HepG2 (cell line): ENCODE results near the gene SYCP2L. TPM values are rescaled to one million over a fixed set of nuclear protein-coding genes. Genes with fewer than 3 reads are reported as not detected.

Experiments used
- ARID4A ChIP-seq: sonication (generic); formaldehyde crosslinking; IDR thresholded peaks from 2 replicates; pipeline ENCODE4 v1.5.0; 2020; ENCODE audit warnings: mild to moderate bottlenecking, missing genetic modification reagents, borderline replicate concordance
- ATF2 ChIP-seq: sonication (generic); formaldehyde crosslinking; IDR thresholded peaks from 2 replicates; pipeline ENCODE4 v1.4.0; 2020; ENCODE audit warnings: missing genetic modification reagents
- ATM ChIP-seq: fragments of 450-650 bp; IDR thresholded peaks from 2 replicates; pipeline ENCODE4 v1.7.1; 2017; ENCODE audit warnings: mild to moderate bottlenecking, borderline replicate concordance
- ATRX ChIP-seq: sonication (generic); formaldehyde crosslinking; IDR thresholded peaks from 2 replicates; pipeline ENCODE4 v1.4.0; 2020; ENCODE audit warnings: missing genetic modification reagents, borderline replicate concordance
- DMAP1 ChIP-seq: IDR thresholded peaks from 2 replicates; pipeline ENCODE4 v1.6.1; 2016
- DPF2 ChIP-seq: sonication (generic); formaldehyde crosslinking; IDR thresholded peaks from 2 replicates; pipeline ENCODE4 v1.4.0; 2020; ENCODE audit warnings: mild to moderate bottlenecking, low read depth, missing genetic modification reagents, borderline replicate concordance
- EHMT2 ChIP-seq: fragments of 200-600 bp; sonication (generic); IDR thresholded peaks from 2 replicates; pipeline ENCODE4 v1.7.0; 2017; ENCODE audit warnings: antibody characterized with exemption, low read depth, low read length, borderline replicate concordance
- NCOR1 ChIP-seq: fragments of 200-600 bp; sonication (generic); IDR thresholded peaks from 2 replicates; pipeline ENCODE4 v1.7.0; 2017; ENCODE audit warnings: antibody characterized with exemption, low read length, borderline replicate concordance
- NFATC3 ChIP-seq: sonication (generic); formaldehyde crosslinking; IDR thresholded peaks from 2 replicates; pipeline ENCODE4 v1.5.1; 2020; ENCODE audit warnings: mild to moderate bottlenecking, missing genetic modification reagents
- POLR2AphosphoS5 ChIP-seq: IDR thresholded peaks from 2 replicates; pipeline ENCODE4 v1.6.1; 2012; ENCODE audit warnings: low read depth, low read length
- SKIL ChIP-seq: sonication (generic); formaldehyde crosslinking; IDR thresholded peaks from 2 replicates; pipeline ENCODE4 v1.8.0; 2022; ENCODE audit warnings: missing genetic modification reagents, mild to moderate bottlenecking, moderate library complexity, borderline replicate concordance
- TIGD3 ChIP-seq: sonication (generic); formaldehyde crosslinking; IDR thresholded peaks from 2 replicates; pipeline ENCODE4 v1.5.1; 2020; ENCODE audit warnings: mild to moderate bottlenecking, missing genetic modification reagents, borderline replicate concordance
- ZNF251 ChIP-seq: sonication (generic); formaldehyde crosslinking; IDR thresholded peaks from 2 replicates; pipeline ENCODE4 v1.9.0; 2021; ENCODE audit warnings: mild to moderate bottlenecking, missing genetic modification reagents
- ZNF256 ChIP-seq: sonication (generic); formaldehyde crosslinking; conservative IDR thresholded peaks from 2 replicates; pipeline ENCODE4 v1.4.0; 2020; ENCODE audit warnings: missing genetic modification reagents
- ZNF496 ChIP-seq: sonication (generic); formaldehyde crosslinking; IDR thresholded peaks from 2 replicates; pipeline ENCODE4 v1.8.1; 2023; ENCODE audit warnings: mild to moderate bottlenecking, moderate library complexity, missing genetic modification reagents; ENCODE audit not compliant: insufficient replicate concordance
- ZNF652 ChIP-seq: IDR thresholded peaks from 2 replicates; pipeline ENCODE4 v1.6.1; 2016; ENCODE audit warnings: low read depth, borderline replicate concordance
- ZNF710 ChIP-seq: sonication (generic); formaldehyde crosslinking; IDR thresholded peaks from 2 replicates; pipeline ENCODE4 v1.5.0; 2020; ENCODE audit warnings: mild to moderate bottlenecking, missing genetic modification reagents, borderline replicate concordance
- polyA plus RNA-seq, 8 experiments: library from polyadenylated mRNA; depleted of rRNA in 3 of 8; stranded (reverse) in 7 of 8; unstranded in 1 of 8; fragments of >200 nt; fragmentation: Illumina TruSeq in 4 of 8; extraction: Trizol in 4 of 8; gene quantifications; 2 replicates each; pipeline versions ENCODE4 v1.2.1 to v1.2.3, GENCODE V29; 2011 to 2016; ENCODE audit warnings: low read depth in 4 of 8, missing spikeins in 1 of 8, mixed read lengths in 1 of 8; ENCODE audit not compliant: insufficient read depth in 1 of 8
- total RNA-seq, 5 experiments: library from RNA; depleted of rRNA; stranded (reverse); fragments of >200 nt; fragmentation: Illumina TruSeq; extraction: Trizol; gene quantifications; 2 replicates each; pipeline ENCODE4 v1.2.3, GENCODE V29; 2016; ENCODE audit warnings: low read depth in 1 of 5

SYCP2L gene
- total and polyA plus RNA-seq, 2 of the 13 experiments (the other 11 are each of a cell fraction or from before 2014, with no cell fraction given) = 0.22 to 0.54 TPM

GRCh38 chr6:10837995-10838793 is 48.7 kb upstream of the SYCP2L start, which contains the start of gene MAK (continued):
- TF ChIP-seq ZNF710 = no peak; the same call in 1 of the 2 replicates
- no peak for TF ChIP-seq ZNF256 (CRISPR knock-in tag)
- no peak for TF ChIP-seq TIGD3
- no peak for TF ChIP-seq EHMT2
- peak; percentile 13; the same call in 1 of the 2 replicates for TF ChIP-seq SKIL (CRISPR knock-in tag)
- TF ChIP-seq ARID4A (CRISPR knock-in tag) = peak; percentile 96
- no peak for TF ChIP-seq DMAP1
- no peak for TF ChIP-seq ATM
- peak; percentile 46; the same call in 1 of the 2 replicates for TF ChIP-seq POLR2AphosphoS5
- no peak; the same call in 1 of the 2 replicates for TF ChIP-seq ATF2 (CRISPR knock-in tag)
- TF ChIP-seq ZNF496 (CRISPR knock-in tag) = no peak
- TF ChIP-seq DPF2 (CRISPR knock-in tag) = no peak
- TF ChIP-seq ZNF652 (CRISPR knock-in tag) = no peak
- no peak for TF ChIP-seq ATRX (CRISPR knock-in tag)
- no peak for TF ChIP-seq ZNF251
- TF ChIP-seq NFATC3 = 0 out of 2 replicates have a peak, but pooled peaks have one; percentile 3
- TF ChIP-seq NCOR1 = no peak
